ENCODE data around the gene CTCFL. TPM values are rescaled to one million over a fixed set of nuclear protein-coding genes. Genes with fewer than 3 reads are reported as not detected.
A peak's percentile ranks its signal among the peaks of the same experiment; 100 is the strongest.
"Not testable (repeated sequence)": the region's sequence is repeated elsewhere in the genome, so short reads cannot be mapped to it uniquely, and the experiment has no call there.

The CTCFL gene
- total and polyA plus RNA-seq, 2 of the 13 experiments (the other 11 are each of a cell fraction or from before 2014, with no cell fraction given) = 0.04 TPM; not detected in 1

DNA sequence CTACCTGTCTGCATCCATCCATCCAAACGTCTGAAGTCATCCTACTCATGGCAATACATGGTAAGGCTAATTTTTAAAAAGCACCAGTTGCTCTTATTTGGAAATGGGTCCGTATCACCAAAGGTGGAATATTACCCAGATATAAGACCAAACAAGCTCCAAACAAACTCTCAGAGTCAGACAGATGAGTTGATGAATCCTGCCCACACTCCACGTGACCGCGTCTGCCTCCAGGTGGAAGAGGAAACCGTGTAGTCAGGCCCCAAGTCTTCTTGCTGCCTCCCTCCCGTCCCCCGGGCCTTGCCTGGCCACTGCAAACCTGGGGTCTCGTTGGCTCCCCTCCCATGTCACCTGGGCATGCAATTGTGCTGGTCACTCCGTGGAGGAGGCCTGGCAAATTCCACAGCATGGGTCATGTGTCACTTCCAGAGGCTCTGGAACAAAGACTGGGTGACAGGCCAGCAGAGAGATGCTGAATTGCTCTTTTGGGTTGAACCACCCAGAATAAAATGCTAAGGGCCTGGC lies 31.8 kb downstream of the CTCFL start (continued):
- TF ChIP-seq BRD4 (CRISPR knock-in tag; IDR thresholded peaks at IDR 0.05) = no peak

DNA sequence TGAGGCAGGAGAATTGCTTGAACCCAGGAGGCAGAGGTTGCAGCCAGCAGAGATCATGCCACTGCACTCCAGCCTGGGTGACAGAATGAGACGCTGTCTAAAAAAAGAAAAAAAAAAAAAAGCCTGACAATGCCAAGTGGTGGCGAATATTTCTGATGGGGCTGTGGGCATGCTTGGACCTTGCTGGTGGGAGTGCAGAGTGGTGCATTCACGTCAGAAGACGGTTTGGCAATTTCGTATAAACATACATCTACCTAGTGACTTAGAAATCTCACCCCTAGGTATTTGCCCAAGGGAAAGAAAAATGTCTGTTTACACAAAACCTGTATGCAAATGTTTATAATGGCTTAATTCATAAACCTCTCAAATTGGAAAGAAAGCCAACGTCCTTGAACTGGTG lies 33.6 kb downstream of the CTCFL start:
- no peaks in the 10 kb centered on the region; the same call in 1 of the 2 replicates for H3K4me1 ChIP-seq (ENCODE audit: insufficient read depth, low read length)
- H3K9me3 ChIP-seq (ENCODE audit: low read length) = no peaks in the 10 kb centered on the region
- no peak for TF ChIP-seq GPN1 (CRISPR knock-in tag; IDR thresholded peaks at IDR 0.05; ENCODE audit: borderline replicate concordance)
- no peak overlapping the region for H3K4me3 ChIP-seq (replicated peaks in 1 of 3; ENCODE audit: insufficient read depth in 1 of 3, low read depth in 2 of 3, low read length in 3 of 3)
- DNase-seq (ENCODE audit: low spot score) (no peak), ATAC-seq (no peak), FAIRE-seq (no peak)
- intact Hi-C loops (cut with micrococcal nuclease; ENCODE audit: unreplicated experiment) = no loop called here
- H3K27ac ChIP-seq (ENCODE audit: extremely low read length, insufficient read depth, low read length) = no peak overlapping the region
- BruUV-seq (replicated peaks) = no TSS peak
- H3K4me2 ChIP-seq (ENCODE audit: low read depth, low read length) = no peak overlapping the region
- no peaks in the 10 kb centered on the region for H3K36me3 ChIP-seq (replicated peaks in 1 of 2; ENCODE audit: control insufficient read depth in 1 of 2, insufficient read depth in 2 of 2, low read length in 2 of 2)
- WGBS (ENCODE audit: low lambda C conversion rate) = 36% methylated on average over 6 of the region's 6 CpGs
- CTCF ChIA-PET (ENCODE audit: low intra/inter-chr PET ratio, low total read pairs) = interaction anchor here (5.9 kb wide), 1 partner anchor 109 kb away, joined by 127 read pairs; no protein-coding TSS in a partner anchor
- H2AFZ ChIP-seq (ENCODE audit: low read length) = no peak overlapping the region
- in situ Hi-C loops (cut with HindIII; ENCODE audit: extremely low pct_ligation_motif_present, low pct_unique_long_range_greater_than_20kb) = no loop called here
- POLR2A ChIA-PET = no interaction called here
- no peaks in the 10 kb centered on the region for H4K20me1 ChIP-seq (ENCODE audit: insufficient read depth, low read length)
- no peaks in the 10 kb centered on the region for H3K79me2 ChIP-seq (ENCODE audit: insufficient read depth, low read length)
- H3K9ac ChIP-seq (ENCODE audit: insufficient read depth, low read depth, low read length) = no peak overlapping the region
- H3K27me3 ChIP-seq (ENCODE audit: control insufficient read depth in 1 of 2, insufficient read depth in 2 of 2, low read length in 2 of 2) = peaks cover 3 to 5% of the 10 kb centered on the region in 2 experiments; a peak in 1 of 5 replicates

DNA sequence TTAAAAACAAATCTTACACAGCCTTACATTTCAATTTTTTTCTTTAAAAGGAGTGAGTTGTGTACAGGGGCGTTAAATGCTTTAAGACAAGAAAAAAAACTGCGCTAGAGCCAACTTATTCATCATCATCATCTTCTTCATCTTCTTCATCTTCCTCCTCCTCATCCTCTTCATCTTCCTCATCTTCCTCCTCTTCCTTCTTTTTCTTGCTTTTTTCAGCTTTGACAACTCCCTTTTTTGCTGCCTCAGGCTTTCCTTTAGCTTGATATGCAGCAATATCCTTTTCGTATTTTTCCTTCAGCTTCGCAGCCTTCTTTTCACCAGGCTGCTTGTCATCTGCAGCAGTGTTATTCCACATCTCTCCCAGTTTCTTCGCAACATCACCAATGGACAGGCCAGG lies 36.7 kb downstream of the CTCFL start:
- FAIRE-seq; H3K36me3 ChIP-seq (replicated peaks in 1 of 2; ENCODE audit: control insufficient read depth in 1 of 2, insufficient read depth in 2 of 2, low read length in 2 of 2); ATAC-seq; POLR2A ChIA-PET; H3K4me2 ChIP-seq (ENCODE audit: low read depth, low read length); intact Hi-C loops (cut with micrococcal nuclease; ENCODE audit: unreplicated experiment); DNase-seq (ENCODE audit: low spot score); H4K20me1 ChIP-seq (ENCODE audit: insufficient read depth, low read length); H3K9ac ChIP-seq (ENCODE audit: insufficient read depth, low read depth, low read length); H3K4me3 ChIP-seq (replicated peaks in 1 of 3; ENCODE audit: insufficient read depth in 1 of 3, low read depth in 2 of 3, low read length in 3 of 3); H3K4me1 ChIP-seq (ENCODE audit: insufficient read depth, low read length); BruUV-seq (replicated peaks); CTCF ChIA-PET (ENCODE audit: low intra/inter-chr PET ratio, low total read pairs); H2AFZ ChIP-seq (ENCODE audit: low read length); H3K27ac ChIP-seq (ENCODE audit: extremely low read length, insufficient read depth, low read length); in situ Hi-C loops (cut with HindIII; ENCODE audit: extremely low pct_ligation_motif_present, low pct_unique_long_range_greater_than_20kb); H3K9me3 ChIP-seq (ENCODE audit: low read length); H3K79me2 ChIP-seq (ENCODE audit: insufficient read depth, low read length): not testable (repeated sequence)
- TF ChIP-seq MAFK (conservative IDR thresholded peaks at IDR 0.05 in 1 of 2, IDR thresholded peaks at IDR 0.05 in 1 of 2; ENCODE audit: low read length in 2 of 2) (0 out of 4 replicates have a peak, but pooled peaks of 1 of the 2 experiments have one; percentile 2), NBN (conservative IDR thresholded peaks at IDR 0.05) (0 out of 2 replicates have a peak, but pooled peaks have one; percentile 36)
- peaks cover 1 to 17% of the 10 kb centered on the region in 2 experiments; a peak in 2 of 5 replicates for H3K27me3 ChIP-seq (ENCODE audit: control insufficient read depth in 1 of 2, insufficient read depth in 2 of 2, low read length in 2 of 2)
- WGBS (ENCODE audit: low lambda C conversion rate) = 36% methylated on average over 5 of the region's 5 CpGs
